Gastroesophageal sphincter (tissue), 4 donors: ENCODE measurements around the gene SYT1. TPM values are rescaled to one million over a fixed set of nuclear protein-coding genes. Genes with fewer than 3 reads are reported as not detected.

Experiments
- ATAC-seq: fragments of 150-250 bp; one replicate; pipeline ENCODE4 v1.9.1; 2016; ENCODE audit warnings: mild to moderate bottlenecking, moderate library complexity
- H3K27ac ChIP-seq, 4 donors: fragments of 200-600 bp; sonication (generic) in 3 of 4; 1 replicate in 3 of 4; 2 replicates in 1 of 4; pipeline ENCODE4 v1.5.1; 2016 to 2019
- H3K27me3 ChIP-seq: fragments of 200-600 bp; sonication (generic); one replicate; pipeline ENCODE4 v1.5.1; 2019
- H3K36me3 ChIP-seq, 2 donors: fragments of 200-600 bp; sonication (generic); one replicate each; pipeline ENCODE4 v1.5.1; 2019; ENCODE audit warnings: control low read depth in 1 of 2
- H3K4me1 ChIP-seq, 3 donors: fragments of 200-600 bp; sonication (generic); 1 replicate in 2 of 3; 2 replicates in 1 of 3; pipeline ENCODE4 v1.5.1; 2016 to 2019; ENCODE audit warnings: control low read depth in 2 of 3
- H3K4me3 ChIP-seq, 2 donors: fragments of 200-600 bp; sonication (generic); one replicate each; pipeline ENCODE4 v1.5.1; 2019; ENCODE audit warnings: mild to moderate bottlenecking in 1 of 2, moderate library complexity in 1 of 2
- H3K9me3 ChIP-seq, 3 donors: fragments of 200-600 bp; sonication (generic); one replicate each; pipeline ENCODE4 v1.5.1; 2017 to 2019; ENCODE audit warnings: control low read depth in 2 of 3
- CTCF ChIP-seq, 4 experiments: fragments of 200-600 bp in 2 of 4; fragments of 450-650 bp in 2 of 4; sonication (generic) in 1 of 4; IDR thresholded peaks; one replicate each; pipeline ENCODE4 v1.5.1; 2017 to 2019; ENCODE audit warnings: antibody characterized with exemption in 4 of 4, mild to moderate bottlenecking in 2 of 4, moderate library complexity in 2 of 4
- EP300 ChIP-seq: sonication (generic); formaldehyde crosslinking; IDR thresholded peaks from one replicate; pipeline ENCODE4 v1.6.1; 2017; ENCODE audit warnings: antibody characterized with exemption, mild to moderate bottlenecking
- POLR2A ChIP-seq, 2 donors: fragments of 450-650 bp; IDR thresholded peaks; one replicate each; pipeline ENCODE4 v1.6.1; 2017; ENCODE audit warnings: antibody characterized with exemption in 2 of 2, mild to moderate bottlenecking in 2 of 2, moderate library complexity in 1 of 2
- POLR2AphosphoS5 ChIP-seq: sonication (generic); formaldehyde crosslinking; IDR thresholded peaks from one replicate; pipeline ENCODE4 v1.6.1; 2017; ENCODE audit warnings: antibody characterized with exemption
- WGBS, 2 donors: methylation state at CpG; one replicate each; pipeline ENCODE4 v1.1.5; 2018; ENCODE audit warnings: low coverage in 1 of 2; 5-methylcytosine and 5-hydroxymethylcytosine counted together
- total RNA-seq, 4 donors: library from RNA; depleted of rRNA; stranded (reverse); fragments of >200 nt; gene quantifications; one replicate each; pipeline ENCODE4 v1.1.0, GENCODE V29; 2016

The SYT1 gene
- total RNA-seq, 4 donors from 2014 or later = 1.9 to 6.6 (median 3.5) TPM

- whole genome bisulfite sequencing, 2 donors = 67% methylated on average over 1 of the region's 1 CpG
- no peak for ATAC-seq
- TF ChIP-seq EP300 (no peak), POLR2A (IDR thresholded peaks at IDR 0.05) (no peak), CTCF (IDR thresholded peaks at IDR 0.05) (no peak), POLR2AphosphoS5 (no peak)
- no peaks in the 10 kb centered on the region for H3K4me1 ChIP-seq
- no peak overlapping the region for H3K27ac ChIP-seq
- no peaks in the 10 kb centered on the region for H3K36me3 ChIP-seq
- H3K9me3 ChIP-seq = no peaks in the 10 kb centered on the region
- H3K4me3 ChIP-seq = no peak overlapping the region
- no peaks in the 10 kb centered on the region for H3K27me3 ChIP-seq
Measured at GRCh38 chr12:79082595-79082994, 218.0 kb downstream of the SYT1 start.

GRCh38 chr12:79083181-79083580 lies 218.6 kb downstream of the SYT1 start:
- no peak overlapping the region for H3K27ac ChIP-seq
- no peak for ATAC-seq
- H3K4me1 ChIP-seq = no peaks in the 10 kb centered on the region
- no peaks in the 10 kb centered on the region for H3K36me3 ChIP-seq
- no peak overlapping the region for H3K4me3 ChIP-seq
- H3K9me3 ChIP-seq = no peaks in the 10 kb centered on the region
- H3K27me3 ChIP-seq = no peaks in the 10 kb centered on the region
- TF ChIP-seq CTCF (IDR thresholded peaks at IDR 0.05) = no peak
- TF ChIP-seq POLR2A (IDR thresholded peaks at IDR 0.05) = no peak
- no peak for TF ChIP-seq EP300
- TF ChIP-seq POLR2AphosphoS5 = no peak

- Histone ChIP-seq H3K4me3 (no peak overlapping the region), H3K27ac (no peak overlapping the region), H3K36me3 (no peaks in the 10 kb centered on the region), H3K9me3 (no peaks in the 10 kb centered on the region), H3K27me3 (no peaks in the 10 kb centered on the region), H3K4me1 (no peaks in the 10 kb centered on the region)
- 82 to 91% methylated on average over 2 of the region's 2 CpGs for WGBS, 2 donors
- ATAC-seq = no peak
- TF ChIP-seq CTCF (IDR thresholded peaks at IDR 0.05) (no peak), POLR2A (IDR thresholded peaks at IDR 0.05) (no peak), EP300 (no peak), POLR2AphosphoS5 (no peak)
Measured at GRCh38 chr12:79085106-79085682, 220.6 kb downstream of the SYT1 start.

- ATAC-seq = no peak
- Histone ChIP-seq H3K4me1 (no peaks in the 10 kb centered on the region), H3K27me3 (no peaks in the 10 kb centered on the region), H3K4me3 (no peak overlapping the region), H3K27ac (no peak overlapping the region), H3K9me3 (no peaks in the 10 kb centered on the region), H3K36me3 (no peaks in the 10 kb centered on the region)
- 73 to 83% methylated on average over 5 to 8 of the region's 8 CpGs for WGBS, 2 donors
- TF ChIP-seq CTCF (IDR thresholded peaks at IDR 0.05) = no peak
- no peak for TF ChIP-seq EP300
- no peak for TF ChIP-seq POLR2AphosphoS5
- TF ChIP-seq POLR2A (IDR thresholded peaks at IDR 0.05) = no peak
Measured at GRCh38 chr12:79086541-79087296, 222.1 kb downstream of the SYT1 start.

GRCh38 chr12:79098530-79098929 lies 234.0 kb downstream of the SYT1 start:
- Histone ChIP-seq H3K27ac (no peak overlapping the region), H3K4me1 (peaks cover 0 to 6% (median 0%) of the 10 kb centered on the region in 3 donors), H3K9me3 (no peaks in the 10 kb centered on the region), H3K36me3 (no peaks in the 10 kb centered on the region), H3K27me3 (no peaks in the 10 kb centered on the region), H3K4me3 (no peak overlapping the region)
- 21 to 32% methylated on average over 2 to 3 of the region's 3 CpGs for WGBS, 2 donors
- TF ChIP-seq CTCF (IDR thresholded peaks at IDR 0.05) (no peak), POLR2A (IDR thresholded peaks at IDR 0.05) (no peak), EP300 (no peak), POLR2AphosphoS5 (no peak)
- ATAC-seq = no peak
